ENCODE measurements around the gene PDX1.

The PDX1 gene

GRCh38 chr13:27922883-27923612 is 3.2 kb downstream of the PDX1 start:
- no peak for DNase-seq

GRCh38 chr13:27923794-27924528 is 4.2 kb downstream of the PDX1 start:
- DNase-seq, result no peak

GRCh38 chr13:27924529-27925141 is 4.8 kb downstream of the PDX1 start:
- DNase-seq, result no peak

GRCh38 chr13:27925220-27925991 is 5.6 kb downstream of the PDX1 start:
- DNase-seq, result no peak

GRCh38 chr13:27926644-27927434 is 7.0 kb downstream of the PDX1 start:
- DNase-seq, result no peak

- DNase-seq, result no peak
These were observed 7.9 kb downstream of the PDX1 start for GRCh38 chr13:27927444-27928352.

GRCh38 chr13:27928353-27928804 is 8.6 kb downstream of the PDX1 start:
- DNase-seq, result no peak

- DNase-seq, result no peak
These were observed 9.3 kb downstream of the PDX1 start for GRCh38 chr13:27928805-27929753.

GRCh38 chr13:27929868-27930267 is 10.1 kb downstream of the PDX1 start:
- DNase-seq, result no peak

GRCh38 chr13:27933118-27933517 is 13.3 kb downstream of the PDX1 start:
- no peak for DNase-seq

- no peak for DNase-seq
These were observed 14.0 kb downstream of the PDX1 start for GRCh38 chr13:27933580-27934328.

- DNase-seq, result no peak
These were observed 23.2 kb downstream of the PDX1 start for GRCh38 chr13:27942972-27943371.

- no peak for DNase-seq
These were observed 33.3 kb downstream of the PDX1 start for GRCh38 chr13:27952876-27953675.

GRCh38 chr13:27953676-27954405 is 34.0 kb downstream of the PDX1 start:
- no peak for DNase-seq

- DNase-seq, result no peak
These were observed 34.6 kb downstream of the PDX1 start for GRCh38 chr13:27954406-27954851.

GRCh38 chr13:27955014-27955591 is 35.3 kb downstream of the PDX1 start:
- DNase-seq, result no peak

Data from NCI-H2029 treated with DMSO at 0.1 percent for 48 hours (cell line).